ENCODE data around the gene INHBE.

Gene INHBE

GRCh38 chr12:57465747-57466505 is 10.8 kb downstream of the INHBE start:
- H3K4me3 ChIP-seq (ENCODE audit: low read depth, low read length), result no peak overlapping the region
- no peak for TF ChIP-seq CTCF (IDR thresholded peaks at IDR 0.05; ENCODE audit: low read depth, low read length, missing control alignments)
- in situ Hi-C loops (cut with HindIII; ENCODE audit: low sequenced_read_pairs), result loop anchor here (25.0 kb wide), 1 partner anchor 154 kb away; no protein-coding TSS in a partner anchor
- no peak for DNase-seq (ENCODE audit: low read depth)

GRCh38 chr12:57467212-57467874 is 12.2 kb downstream of the INHBE start:
- no peak for TF ChIP-seq CTCF (IDR thresholded peaks at IDR 0.05; ENCODE audit: low read depth, low read length, missing control alignments)
- no peak overlapping the region for H3K4me3 ChIP-seq (ENCODE audit: low read depth, low read length)
- DNase-seq (ENCODE audit: low read depth), result no peak
- in situ Hi-C loops (cut with HindIII; ENCODE audit: low sequenced_read_pairs), result loop anchor here (25.0 kb wide), 1 partner anchor 155 kb away; no protein-coding TSS in a partner anchor

- in situ Hi-C loops (cut with HindIII; ENCODE audit: low sequenced_read_pairs), result loop anchor here (25.0 kb wide), 1 partner anchor 156 kb away; no protein-coding TSS in a partner anchor
- no peak for TF ChIP-seq CTCF (IDR thresholded peaks at IDR 0.05; ENCODE audit: low read depth, low read length, missing control alignments)
- DNase-seq (ENCODE audit: low read depth), result no peak
- no peak overlapping the region for H3K4me3 ChIP-seq (ENCODE audit: low read depth, low read length)
Measured at GRCh38 chr12:57467915-57468314, 12.8 kb downstream of the INHBE start.

- in situ Hi-C loops (cut with HindIII; ENCODE audit: low sequenced_read_pairs), result loop anchor here (25.0 kb wide), 1 partner anchor 157 kb away; no protein-coding TSS in a partner anchor
- TF ChIP-seq CTCF (IDR thresholded peaks at IDR 0.05; ENCODE audit: low read depth, low read length, missing control alignments), result no peak
- DNase-seq (ENCODE audit: low read depth), result no peak
- H3K4me3 ChIP-seq (ENCODE audit: low read depth, low read length), result no peak overlapping the region
Measured at GRCh38 chr12:57469296-57470164, 14.4 kb downstream of the INHBE start.

- TF ChIP-seq CTCF (IDR thresholded peaks at IDR 0.05; ENCODE audit: low read depth, low read length, missing control alignments), result no peak
- in situ Hi-C loops (cut with HindIII; ENCODE audit: low sequenced_read_pairs), result loop anchor here (25.0 kb wide), 1 partner anchor 158 kb away; no protein-coding TSS in a partner anchor
- no peak overlapping the region for H3K4me3 ChIP-seq (ENCODE audit: low read depth, low read length)
Measured at GRCh38 chr12:57470286-57470969, 15.3 kb downstream of the INHBE start.

More at GRCh38 chr12:57470286-57470969, 15.3 kb downstream of the INHBE start:
- DNase-seq (ENCODE audit: low read depth), result no peak
